Central memory CD4-positive, alpha-beta T cell (primary cell): ENCODE measurements around the gene NEDD4L.
"Not testable (repeated sequence)": the region's sequence is repeated elsewhere in the genome, so short reads cannot be mapped to it uniquely, and the experiment has no call there.

Experiments used
- DNase-seq: peaks from one replicate; pipeline ENCODE4 v3.0.0; 2022

The NEDD4L gene

DNA sequence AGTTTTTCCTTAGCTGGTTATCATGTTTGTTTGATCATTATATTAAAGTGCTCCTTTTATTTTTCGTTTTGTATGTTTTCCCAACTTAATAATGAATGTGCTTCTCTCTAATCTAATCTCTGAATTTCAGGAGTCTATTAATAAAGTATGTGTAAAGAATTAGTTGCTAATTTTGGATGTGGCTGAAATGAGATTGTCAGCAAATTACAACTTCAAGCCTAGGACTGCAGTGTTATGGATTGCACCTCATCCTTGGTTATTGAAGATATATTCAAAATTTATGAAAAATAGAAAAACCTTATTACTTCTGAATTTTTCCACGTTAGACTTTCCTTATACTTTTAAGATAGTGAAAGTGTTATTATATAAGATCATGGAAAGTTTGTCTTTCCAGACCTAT, 227.7 kb downstream of the NEDD4L start:
- no peak for DNase-seq

DNA sequence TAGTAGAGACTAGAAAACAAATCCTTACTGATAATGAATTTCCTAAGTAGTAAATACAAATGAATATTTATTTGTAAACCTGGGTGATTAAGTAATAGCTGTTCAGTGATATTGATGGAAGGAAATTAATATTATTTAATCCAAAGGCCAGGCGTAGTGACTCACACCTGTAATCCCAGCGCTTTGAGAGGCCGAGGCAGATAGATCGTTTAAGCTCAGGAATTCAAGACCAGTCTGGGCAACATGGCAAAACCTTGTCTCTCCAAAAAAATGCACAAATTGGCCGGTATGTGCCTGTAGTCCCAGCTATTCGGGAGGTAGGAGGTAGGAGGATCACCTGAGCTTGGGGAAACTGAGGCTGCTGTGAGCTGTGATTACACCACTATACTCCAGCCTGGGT, 228.2 kb downstream of the NEDD4L start:
- no peak for DNase-seq

DNA sequence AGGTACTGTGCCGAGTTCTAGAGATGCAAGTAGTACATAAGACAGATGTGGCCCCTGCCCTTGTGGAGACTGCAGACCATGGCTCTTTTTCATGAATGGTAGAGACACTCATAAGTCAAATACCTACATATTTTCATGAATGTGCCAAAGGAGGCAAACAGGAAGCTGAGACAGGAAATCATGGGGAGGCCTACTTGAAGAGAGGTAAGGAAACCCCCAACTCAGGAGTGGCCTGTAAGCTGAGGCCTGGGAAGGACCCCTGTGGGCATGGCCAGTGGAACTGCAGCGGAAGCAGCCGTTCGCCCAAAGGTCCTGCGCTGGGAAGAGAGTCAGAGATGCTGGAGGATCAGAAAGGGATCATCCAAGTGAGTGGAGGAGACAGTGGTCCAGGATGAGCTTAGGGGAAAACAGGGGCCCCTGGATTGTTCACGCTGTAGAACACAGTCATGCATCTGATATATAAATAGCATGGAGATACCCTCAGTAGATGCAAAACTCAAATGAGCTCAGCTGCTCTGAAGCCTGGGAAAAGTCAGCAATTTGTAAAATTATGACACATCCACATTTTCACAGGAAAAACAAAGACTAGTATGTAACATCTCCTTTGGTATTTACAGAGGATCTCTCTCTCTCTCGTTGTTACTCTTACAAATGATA, 228.9 kb downstream of the NEDD4L start:
- DNase-seq = no peak

DNA sequence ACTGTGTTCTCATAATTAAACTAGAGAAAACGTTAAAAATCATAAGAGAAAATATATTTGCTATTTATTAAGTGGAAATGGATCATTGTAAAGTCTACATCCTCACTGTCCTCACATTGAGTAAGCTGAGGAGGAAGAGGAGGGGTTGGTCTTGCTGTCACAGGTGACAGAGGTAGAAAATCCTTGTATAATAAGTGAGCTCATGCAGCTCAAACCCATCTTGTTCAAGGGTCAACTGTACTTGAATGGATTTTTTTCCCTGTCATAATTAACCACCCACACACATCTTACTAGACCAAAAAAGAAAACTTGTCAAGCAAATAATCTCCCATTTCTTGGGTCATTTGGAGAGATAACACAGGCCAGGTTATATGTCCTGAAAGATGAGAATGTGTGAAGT, 231.2 kb downstream of the NEDD4L start:
- DNase-seq = no peak

DNA sequence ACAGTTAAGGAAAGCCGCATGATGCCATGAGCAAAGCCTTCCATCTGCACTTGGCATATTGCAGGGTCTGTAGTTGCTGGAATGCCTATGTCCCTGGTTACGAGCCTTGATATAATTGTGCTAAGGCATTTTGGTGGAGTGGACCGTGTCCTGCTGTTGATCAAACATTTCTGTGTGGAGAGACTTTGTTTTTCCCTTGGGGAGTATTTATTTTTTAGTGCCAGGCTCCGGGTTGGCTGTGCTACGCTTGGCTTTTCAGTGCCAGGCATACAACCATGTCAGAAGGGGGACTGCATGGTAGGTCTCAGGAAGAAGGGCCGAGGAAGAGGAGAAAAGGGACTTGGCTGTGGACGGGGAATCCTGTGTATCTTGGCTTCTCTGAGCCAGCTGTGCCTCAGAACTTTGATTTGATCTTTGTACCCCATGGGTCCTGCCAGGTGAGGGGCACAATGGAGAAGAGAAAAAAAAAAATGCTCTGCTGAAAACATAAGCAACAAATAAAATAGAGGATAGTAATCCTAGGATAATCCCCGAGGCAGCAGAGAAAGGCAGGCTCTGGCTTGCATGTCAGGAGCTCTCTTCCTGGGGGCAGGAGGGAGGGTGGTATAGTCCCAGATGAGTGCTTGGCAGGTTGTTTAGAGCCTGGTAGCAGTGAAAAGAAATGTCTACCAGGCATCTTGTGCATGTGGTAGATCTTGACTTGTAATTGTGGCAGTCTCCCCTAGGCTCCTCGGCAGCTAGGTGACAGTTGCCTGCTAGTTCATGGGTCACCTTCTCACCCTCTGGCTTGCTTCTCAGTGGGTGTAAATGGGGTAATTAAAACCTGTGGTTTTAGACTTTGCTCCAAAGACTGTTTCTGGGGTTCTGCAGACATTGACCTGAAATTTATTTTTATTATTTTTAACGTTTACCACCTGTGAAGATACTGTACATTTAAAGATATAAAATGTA, 233.0 kb downstream of the NEDD4L start:
- no peak for DNase-seq

DNA sequence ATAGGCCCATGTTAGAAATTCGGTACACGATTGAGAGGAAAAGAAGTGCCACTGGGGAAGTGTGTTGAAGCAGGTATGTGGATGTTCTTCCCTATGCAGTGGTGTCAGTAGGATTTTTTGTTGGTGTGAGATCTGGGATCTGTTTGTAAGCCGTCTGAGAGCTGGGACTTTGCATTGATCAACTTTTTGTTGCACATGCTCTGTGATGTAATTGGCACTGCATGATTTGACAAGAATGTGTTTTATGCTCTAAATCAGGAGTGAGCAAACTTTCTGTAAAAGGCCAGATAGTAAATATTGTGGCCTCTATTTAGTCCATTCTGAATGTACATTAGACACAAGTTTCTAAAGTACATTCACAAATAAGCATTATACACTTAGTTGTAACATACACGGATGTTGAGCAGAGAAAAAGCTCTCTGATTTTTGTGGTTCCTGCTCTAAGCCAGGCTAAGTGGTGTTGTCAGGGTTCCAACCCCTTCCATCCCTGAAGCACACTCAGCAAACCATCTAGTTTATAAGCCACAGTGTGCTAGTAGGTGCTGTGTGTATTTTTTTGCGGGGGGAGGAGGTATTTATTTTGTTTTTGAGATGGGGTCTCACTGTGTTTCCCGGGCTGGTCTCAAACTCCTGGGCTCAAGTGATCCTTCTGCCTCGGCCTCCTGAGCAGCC, 235.6 kb downstream of the NEDD4L start:
- no peak for DNase-seq

DNA sequence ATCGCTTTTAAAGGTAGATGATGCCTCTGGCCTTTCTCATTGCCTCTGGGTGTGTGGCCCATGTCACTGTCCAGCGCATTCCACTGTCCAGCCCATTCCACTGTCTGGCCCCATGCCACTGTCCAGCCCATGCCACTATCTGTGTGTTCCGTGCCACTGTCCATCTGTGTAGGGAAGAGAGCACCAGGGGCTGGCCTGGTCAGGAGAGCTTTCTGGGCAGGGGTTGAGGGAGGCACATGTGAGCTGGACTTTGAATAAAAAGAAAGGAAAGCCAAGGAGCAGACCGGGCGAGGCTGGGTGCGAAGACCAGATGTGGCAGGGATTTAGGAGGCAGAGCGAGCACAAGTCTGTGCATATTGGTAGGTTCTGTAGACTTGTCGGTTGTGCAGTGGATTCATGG, 236.2 kb downstream of the NEDD4L start:
- no peak for DNase-seq

DNA sequence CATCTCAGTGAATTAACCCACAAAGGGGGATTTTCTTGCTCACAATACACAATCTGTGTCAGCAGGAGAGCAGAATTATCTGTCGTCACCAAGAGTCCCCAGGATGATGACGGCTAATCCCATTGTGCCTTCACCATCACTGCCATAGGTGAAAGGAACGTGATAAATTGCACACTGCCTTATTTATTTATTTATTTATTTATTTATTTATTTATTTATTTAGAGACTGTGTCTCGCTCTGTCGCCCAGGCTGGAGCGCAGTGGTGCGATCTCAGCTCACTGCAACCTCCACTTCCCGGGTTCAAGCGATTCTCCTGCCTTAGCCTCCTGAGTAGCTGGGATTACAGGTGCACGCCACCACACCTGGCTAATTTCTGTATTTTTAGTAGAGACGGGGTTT, 238.8 kb downstream of the NEDD4L start:
- DNase-seq = not testable (repeated sequence)

DNA sequence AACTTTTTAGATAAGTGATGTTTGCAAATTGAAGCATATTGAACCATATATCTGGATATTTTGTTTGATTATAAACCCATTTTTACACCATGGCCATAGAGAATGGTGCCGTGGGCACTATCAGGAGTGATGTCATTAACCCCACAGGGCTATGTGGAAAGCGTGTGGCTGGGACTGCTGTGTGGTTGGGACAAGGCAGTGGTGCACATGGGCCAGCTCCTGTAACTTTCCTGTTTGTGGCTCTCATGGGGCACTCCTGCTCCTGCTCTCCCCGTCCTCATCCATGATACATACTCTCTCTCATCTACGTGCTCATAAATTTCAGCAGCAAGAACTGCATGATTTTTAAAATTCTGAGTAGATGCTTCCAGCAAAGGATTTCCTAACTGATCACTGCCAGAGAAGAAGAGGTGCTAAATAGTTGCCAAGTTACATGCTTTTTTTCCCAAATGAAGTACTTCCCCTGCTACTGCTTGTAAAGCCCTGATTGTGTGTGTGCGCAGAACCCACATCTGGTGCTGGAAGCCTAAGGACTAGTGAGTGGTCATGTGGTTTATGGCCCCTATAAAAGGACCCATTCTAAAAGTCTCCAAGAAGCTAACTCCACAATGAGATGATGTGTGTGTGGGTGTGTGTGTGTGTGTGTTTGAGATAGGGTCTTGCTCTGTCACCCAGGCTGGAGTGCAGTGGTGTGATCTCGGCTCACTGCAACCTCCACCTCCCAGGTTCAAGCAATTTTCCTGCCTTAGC, 240.8 kb downstream of the NEDD4L start:
- DNase-seq = no peak

DNA sequence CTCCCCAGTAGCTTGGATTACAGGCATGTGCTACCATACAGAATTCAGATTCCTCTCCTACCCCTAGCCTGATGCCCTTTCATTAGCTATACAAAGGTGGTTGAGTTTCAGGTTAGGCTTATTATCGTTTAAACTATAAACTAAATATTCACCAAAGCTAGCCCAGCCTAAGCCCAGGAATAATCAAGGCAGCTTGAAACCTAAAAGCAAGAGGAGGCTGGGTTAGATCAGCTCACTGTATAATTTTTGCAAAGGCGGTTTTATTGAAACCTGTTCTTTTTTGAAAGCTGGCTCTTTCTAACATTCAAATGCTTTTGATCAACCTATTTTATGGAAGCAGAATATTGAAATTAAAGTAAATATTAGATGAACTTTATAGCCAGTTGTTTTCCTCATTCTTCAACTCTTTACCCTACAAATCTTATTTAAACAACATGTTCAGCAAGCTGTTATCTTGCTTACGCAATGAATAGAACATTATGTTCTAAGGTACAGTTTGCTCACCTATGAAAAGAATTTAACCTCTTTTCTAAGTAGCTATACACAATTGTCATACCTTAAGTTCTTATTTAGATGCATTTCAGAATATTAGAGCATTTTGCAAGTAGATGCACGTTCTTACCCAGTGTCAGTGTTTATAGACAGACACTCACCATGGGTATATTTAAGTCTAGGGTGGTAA, 241.6 kb downstream of the NEDD4L start:
- no peak for DNase-seq

DNA sequence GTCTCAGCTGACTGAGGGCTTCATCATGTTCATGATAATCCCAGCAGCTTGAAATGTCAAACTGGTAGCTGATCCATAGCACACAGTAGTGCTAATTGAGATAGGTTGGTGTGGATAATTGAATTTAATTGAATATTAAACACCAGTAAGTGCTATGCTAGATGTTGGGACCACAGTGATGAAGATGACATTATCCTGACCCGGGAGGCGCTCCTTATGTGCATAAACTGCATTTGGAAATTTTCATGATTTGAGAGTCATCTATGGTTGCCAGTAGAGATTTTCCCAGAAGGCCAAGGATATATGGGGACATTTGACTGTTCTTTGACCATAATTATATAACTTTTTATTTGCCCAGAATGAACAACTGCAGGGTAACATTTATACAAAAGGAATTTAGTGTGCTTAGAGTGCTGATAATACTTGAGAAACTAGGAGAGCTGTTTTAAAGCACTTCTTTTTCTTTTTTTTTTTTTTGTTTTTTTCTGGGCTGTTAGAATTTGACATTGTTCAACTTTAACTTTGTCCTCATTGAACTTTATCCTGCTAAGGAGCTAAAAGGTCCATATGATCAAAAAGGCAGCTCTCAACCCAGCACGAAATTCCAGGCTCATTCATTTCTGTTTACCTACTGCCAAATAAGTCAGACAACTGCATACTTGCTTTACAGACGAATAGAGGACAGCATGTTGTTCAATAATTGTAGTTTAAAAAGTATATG, 242.8 kb downstream of the NEDD4L start:
- no peak for DNase-seq

DNA sequence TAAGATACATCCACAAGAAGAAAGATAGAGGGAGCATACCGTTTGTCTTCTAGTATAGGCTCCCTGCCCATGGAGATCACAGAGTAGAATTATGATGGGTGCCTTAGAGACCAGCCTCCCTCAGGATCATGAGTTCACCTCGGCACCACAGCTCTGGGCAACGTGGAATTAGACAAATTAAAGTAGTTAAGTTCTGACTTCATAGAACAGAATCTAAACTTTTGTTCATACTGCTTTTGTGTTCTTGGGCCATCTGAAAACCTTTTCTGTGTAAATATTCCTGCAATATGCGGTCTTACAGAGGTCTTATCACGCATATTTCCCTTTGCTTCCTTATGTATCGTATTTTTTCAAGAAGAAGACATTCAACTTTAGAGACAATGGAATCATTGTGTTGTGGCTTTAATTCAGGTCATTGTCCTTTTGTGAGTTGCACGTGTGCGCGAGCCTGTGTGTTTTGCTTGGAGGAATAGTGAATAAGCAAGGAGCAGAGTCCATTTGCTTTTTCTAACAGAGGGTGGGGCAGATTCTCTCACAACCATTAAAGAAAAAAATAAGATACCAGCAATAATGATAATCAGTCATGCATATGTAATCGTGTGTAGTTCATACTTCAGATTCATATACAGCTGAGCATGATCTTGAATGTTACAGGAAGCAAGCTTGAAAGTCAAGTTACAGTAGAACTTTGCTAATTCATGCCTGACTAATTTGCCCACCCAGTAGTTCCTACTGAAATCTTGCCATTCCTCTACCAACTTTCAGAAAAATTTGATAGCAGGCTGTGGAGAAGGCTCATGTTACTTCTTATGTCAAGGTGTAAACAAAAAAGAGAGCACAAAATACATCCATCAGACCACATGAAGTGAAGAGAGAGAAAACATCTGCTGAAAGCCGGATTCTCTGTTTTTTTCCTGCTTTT, 243.6 kb downstream of the NEDD4L start:
- no peak for DNase-seq

DNA sequence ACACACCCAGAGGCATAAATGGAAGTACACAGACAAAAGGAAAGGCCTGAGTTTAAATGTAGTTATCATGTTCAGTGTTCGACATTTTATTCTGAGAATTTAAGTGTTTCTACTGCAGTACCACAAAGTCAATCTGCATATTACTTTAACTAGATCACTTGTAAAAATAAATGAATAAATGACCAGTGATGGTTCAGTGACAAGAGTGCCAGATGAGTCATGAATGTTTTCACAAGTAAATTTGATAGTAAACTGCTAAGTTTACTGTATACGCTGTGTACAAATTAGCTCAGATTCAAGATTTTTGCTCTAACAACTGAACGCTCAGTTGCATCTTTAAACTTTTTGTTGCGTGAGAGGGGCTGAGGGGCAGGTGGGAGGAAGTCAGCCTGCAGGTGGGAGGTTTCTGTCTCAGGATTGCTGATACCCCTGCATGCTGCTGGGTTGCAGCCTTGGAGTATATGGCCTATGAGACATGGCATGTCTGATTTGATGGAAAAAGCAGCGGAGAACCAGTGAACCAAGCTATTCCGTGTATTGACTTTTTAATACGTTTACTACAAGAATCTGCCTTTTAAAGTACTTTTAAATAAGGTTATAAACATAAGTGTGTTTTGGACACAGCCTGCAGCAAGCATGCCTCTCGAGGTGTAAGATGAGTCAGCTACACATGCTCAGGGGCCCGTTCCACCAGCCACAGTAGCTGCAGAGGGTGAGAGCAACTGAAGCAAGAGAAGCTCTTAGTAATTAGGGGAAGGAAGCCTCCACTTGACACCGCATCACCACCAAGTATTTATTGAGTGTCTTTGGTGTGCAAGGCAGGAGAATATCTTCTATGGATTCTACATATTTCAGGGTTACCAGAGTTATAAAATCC, 245.1 kb downstream of the NEDD4L start:
- no peak for DNase-seq

DNA sequence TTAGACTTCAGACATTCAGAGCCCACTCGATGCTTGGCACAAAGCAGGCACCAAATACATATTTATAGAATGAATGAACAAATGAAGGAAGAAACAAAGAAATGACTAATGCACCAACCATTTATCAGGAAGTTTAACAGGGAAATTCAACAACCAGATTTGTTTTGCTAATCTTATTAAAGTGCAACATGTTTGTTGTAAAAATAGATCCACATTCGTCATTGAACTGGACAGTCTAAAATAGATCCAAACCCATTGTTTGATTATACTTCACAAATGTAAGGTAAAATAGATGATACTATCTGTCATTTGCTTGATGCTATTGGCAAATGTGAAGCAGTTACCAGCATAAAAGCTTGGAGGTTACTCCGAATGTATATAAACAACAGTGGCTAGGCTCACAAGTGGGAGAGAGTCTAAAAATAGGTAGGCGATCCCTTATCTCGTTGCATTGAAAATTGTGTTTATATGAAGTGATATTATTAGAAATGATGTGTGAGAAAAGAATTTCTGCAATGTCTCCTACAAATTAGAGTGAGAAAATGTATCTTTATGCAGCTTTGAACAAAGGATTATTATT, 246.2 kb downstream of the NEDD4L start:
- no peak for DNase-seq

DNA sequence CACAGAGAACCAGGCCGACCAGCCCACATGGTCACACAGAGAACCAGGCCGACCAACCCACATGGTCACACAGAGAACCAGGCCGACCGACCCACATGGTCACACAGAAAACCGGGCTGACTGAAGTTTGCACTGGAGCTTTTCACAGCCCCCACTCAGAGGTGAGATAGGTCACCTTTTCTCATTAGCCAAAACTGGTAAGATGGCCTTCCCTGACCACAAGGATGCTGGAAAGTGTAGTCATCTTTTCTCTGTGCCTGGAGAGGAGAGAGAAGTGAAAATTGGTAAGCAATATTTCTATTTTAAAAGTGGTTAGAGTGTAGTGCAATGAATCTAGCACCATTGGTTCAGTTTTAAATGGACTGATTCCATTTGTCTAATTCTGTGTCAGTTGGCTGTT, 247.1 kb downstream of the NEDD4L start:
- no peak for DNase-seq

DNA sequence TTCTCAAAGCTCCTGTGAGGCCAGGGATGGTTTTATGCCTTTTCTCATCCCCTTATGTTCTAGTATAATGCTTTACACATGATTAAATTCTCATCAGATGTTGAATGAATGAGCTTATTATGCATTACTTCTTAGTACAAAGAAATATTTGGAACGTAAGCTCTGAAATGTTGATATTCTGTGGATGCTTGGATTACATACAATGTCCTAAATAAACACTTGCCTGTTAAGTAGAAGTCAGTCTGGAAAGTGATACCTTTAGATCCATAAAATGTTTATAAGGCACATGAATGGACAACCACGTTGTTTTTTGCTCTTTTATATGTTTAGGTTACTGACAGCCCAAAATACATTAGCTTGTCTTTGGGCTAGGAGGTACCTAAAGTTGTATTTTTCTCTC, 248.6 kb downstream of the NEDD4L start:
- DNase-seq = no peak

DNA sequence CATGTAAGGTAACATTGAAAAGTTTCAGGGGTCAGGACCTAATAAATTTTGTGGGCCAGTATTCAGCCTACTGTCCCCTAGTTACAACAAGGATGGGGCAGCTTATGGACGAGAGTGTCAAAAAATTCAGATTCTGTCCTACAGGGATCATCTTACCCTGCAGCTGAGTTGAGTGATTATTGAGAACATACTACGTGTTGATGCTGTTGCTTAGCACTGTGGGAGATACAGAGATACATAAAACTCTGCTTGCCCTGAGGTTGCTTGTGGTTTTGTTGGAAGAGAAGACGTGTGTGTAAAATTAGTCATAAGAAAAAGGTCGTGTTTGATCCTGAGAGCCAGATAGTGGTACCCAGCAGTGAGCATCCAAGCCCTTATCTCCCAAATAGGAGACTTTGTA, 253.2 kb downstream of the NEDD4L start:
- DNase-seq = peak; percentile 34

DNA sequence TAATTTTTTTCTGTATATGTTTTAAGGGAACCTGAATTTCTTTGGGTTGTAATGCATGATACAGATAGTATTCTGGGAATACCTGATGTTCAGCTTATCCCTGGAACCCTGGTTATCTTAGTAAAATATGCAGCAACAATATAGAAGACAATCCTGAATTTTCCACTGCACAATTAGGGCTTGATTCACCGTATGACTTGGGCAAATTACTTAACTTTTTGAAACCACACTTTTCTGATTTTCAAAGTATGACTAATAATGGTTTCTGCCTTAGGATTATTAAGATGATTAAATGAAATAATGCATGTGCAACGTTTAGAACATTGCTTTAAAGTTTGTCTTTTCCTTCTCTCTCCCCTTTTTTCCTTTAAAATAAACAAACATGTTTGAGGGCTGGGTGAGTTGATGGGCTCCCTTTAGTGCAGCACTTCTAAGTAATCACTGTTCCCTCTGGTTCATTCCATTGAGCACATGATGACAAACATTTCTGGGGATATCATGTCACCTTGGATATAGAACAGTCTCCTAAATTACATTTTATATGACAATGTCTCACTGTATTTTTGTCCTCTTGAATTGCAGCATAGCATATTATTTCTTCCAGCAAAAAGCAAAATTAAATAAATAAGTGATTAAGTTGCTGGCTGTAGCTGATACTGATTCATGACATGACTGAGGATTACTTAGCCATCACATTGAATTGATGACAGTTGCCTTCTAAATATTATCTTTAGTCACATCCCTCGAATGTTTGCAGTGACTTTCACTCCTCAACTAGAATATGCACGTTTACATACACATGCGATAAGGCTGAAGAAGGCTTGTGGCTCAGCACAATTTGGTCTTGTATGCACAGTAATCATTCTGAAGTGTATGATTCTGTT, 254.5 kb downstream of the NEDD4L start:
- no peak for DNase-seq
